GM19025 (cell line): ENCODE results near the gene MAVS.

Experiments used
- ATAC-seq: cut with Tn5 transposase; IDR thresholded peaks from one replicate; pipeline ENCODE4 v1.9.1; 2021; ENCODE audit warnings: mild to moderate bottlenecking, low read depth, moderate library complexity; ENCODE audit not compliant: unreplicated experiment

The MAVS gene

GRCh38 chr20:3904857-3905256, 58.2 kb downstream of the MAVS start:
- ATAC-seq, result no peak

- peak; percentile 84 for ATAC-seq
Measured at GRCh38 chr20:3906744-3907721, 60.4 kb downstream of the MAVS start.

GRCh38 chr20:3908667-3909066, 62.0 kb downstream of the MAVS start:
- ATAC-seq, result no peak

GRCh38 chr20:3909952-3910366, 63.3 kb downstream of the MAVS start:
- ATAC-seq, result no peak

- no peak for ATAC-seq
Measured at GRCh38 chr20:3910853-3911252, 64.2 kb downstream of the MAVS start.

- ATAC-seq, result no peak
Measured at GRCh38 chr20:3911956-3912355, 65.3 kb downstream of the MAVS start.

GRCh38 chr20:3914446-3914845, 67.8 kb downstream of the MAVS start:
- no peak for ATAC-seq

GRCh38 chr20:3915691-3916090, 69.1 kb downstream of the MAVS start:
- no peak for ATAC-seq

GRCh38 chr20:3916364-3916763, 69.7 kb downstream of the MAVS start:
- ATAC-seq, result no peak

- ATAC-seq, result no peak
Measured at GRCh38 chr20:3919352-3919751, 72.7 kb downstream of the MAVS start.

GRCh38 chr20:3922223-3922982, 75.8 kb downstream of the MAVS start:
- ATAC-seq, result no peak

- no peak for ATAC-seq
Measured at GRCh38 chr20:3922983-3923339, 76.3 kb downstream of the MAVS start.

GRCh38 chr20:3923818-3924217, 77.2 kb downstream of the MAVS start:
- no peak for ATAC-seq

- ATAC-seq, result no peak
Measured at GRCh38 chr20:3924304-3925112, 77.9 kb downstream of the MAVS start.

- ATAC-seq, result no peak
Measured at GRCh38 chr20:3925113-3925695, 78.6 kb downstream of the MAVS start.
